Measurements from ENCODE around the gene APOBEC3F.

- TF ChIP-seq, protein P1, sequence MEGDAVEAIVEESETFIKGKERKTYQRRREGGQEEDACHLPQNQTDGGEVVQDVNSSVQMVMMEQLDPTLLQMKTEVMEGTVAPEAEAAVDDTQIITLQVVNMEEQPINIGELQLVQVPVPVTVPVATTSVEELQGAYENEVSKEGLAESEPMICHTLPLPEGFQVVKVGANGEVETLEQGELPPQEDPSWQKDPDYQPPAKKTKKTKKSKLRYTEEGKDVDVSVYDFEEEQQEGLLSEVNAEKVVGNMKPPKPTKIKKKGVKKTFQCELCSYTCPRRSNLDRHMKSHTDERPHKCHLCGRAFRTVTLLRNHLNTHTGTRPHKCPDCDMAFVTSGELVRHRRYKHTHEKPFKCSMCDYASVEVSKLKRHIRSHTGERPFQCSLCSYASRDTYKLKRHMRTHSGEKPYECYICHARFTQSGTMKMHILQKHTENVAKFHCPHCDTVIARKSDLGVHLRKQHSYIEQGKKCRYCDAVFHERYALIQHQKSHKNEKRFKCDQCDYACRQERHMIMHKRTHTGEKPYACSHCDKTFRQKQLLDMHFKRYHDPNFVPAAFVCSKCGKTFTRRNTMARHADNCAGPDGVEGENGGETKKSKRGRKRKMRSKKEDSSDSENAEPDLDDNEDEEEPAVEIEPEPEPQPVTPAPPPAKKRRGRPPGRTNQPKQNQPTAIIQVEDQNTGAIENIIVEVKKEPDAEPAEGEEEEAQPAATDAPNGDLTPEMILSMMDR (IDR thresholded peaks at IDR 0.05) = no peak
- TF ChIP-seq POLR2A (IDR thresholded peaks at IDR 0.05) = peak; percentile 13 to 69
These were observed 26.5 kb upstream of the APOBEC3F start, which contains the start of gene APOBEC3C for GRCh38 chr22:39013942-39014722.

Data from thyroid gland (tissue), 4 donors.